Glutamatergic neuron (in vitro differentiated cells): ENCODE results near the gene ZNF17. TPM values are rescaled to one million over a fixed set of nuclear protein-coding genes. Genes with fewer than 3 reads are reported as not detected.

Source experiments
- DNase-seq: peaks from one replicate; pipeline ENCODE4 v3.0.0; 2022
- H3K27ac Mint-ChIP-seq: one replicate; pipeline ENCODE4 v1.8.0; 2020; ENCODE audit warnings: mild to moderate bottlenecking, mixed read lengths, inconsistent platforms; ENCODE audit not compliant: unreplicated experiment
- H3K27me3 Mint-ChIP-seq: one replicate; pipeline ENCODE4 v1.8.0; 2020; ENCODE audit warnings: mild to moderate bottlenecking, moderate library complexity, mixed read lengths, inconsistent platforms; ENCODE audit not compliant: unreplicated experiment
- H3K36me3 Mint-ChIP-seq: one replicate; pipeline ENCODE4 v1.8.0; 2020; ENCODE audit warnings: mild to moderate bottlenecking, mixed read lengths, inconsistent platforms; ENCODE audit not compliant: unreplicated experiment
- H3K4me1 Mint-ChIP-seq: one replicate; pipeline ENCODE4 v1.8.0; 2020; ENCODE audit warnings: mild to moderate bottlenecking, low read depth, mixed read lengths, inconsistent platforms; ENCODE audit not compliant: unreplicated experiment
- H3K4me3 Mint-ChIP-seq: one replicate; pipeline ENCODE4 v1.8.0; 2020; ENCODE audit warnings: mild to moderate bottlenecking, mixed read lengths, inconsistent platforms; ENCODE audit not compliant: unreplicated experiment
- H3K9me3 Mint-ChIP-seq: one replicate; pipeline ENCODE4 v1.8.0; 2020; ENCODE audit warnings: mild to moderate bottlenecking, moderate library complexity, mixed read lengths, inconsistent platforms; ENCODE audit not compliant: unreplicated experiment
- CTCF ChIP-seq: fragments of 200-600 bp; sonication (generic); IDR thresholded peaks from one replicate; pipeline ENCODE4 v1.5.0; 2021; ENCODE audit not compliant: partially characterized antibody, unreplicated experiment
- long read RNA-seq: library from polyadenylated mRNA; unstranded; transcript quantifications from one replicate; pipeline ENCODE4 v2.0.0, GENCODE V29; 2020; ENCODE audit not compliant: unreplicated experiment
- total RNA-seq: library from RNA; stranded (reverse); fragmentation: NEBNext Ultra II Directional; extraction: Animal tissue kit (Norgen Biotek cat#: 25700); gene quantifications from one replicate; pipeline ENCODE4 v1.2.1, GENCODE V29; 2021; ENCODE audit not compliant: unreplicated experiment

The ZNF17 gene
- 21.5 TPM for total RNA-seq
- long read RNA-seq, partial matches to known transcripts: 0 of 4 reads
- long read RNA-seq, other reads (novel, unspliced or antisense): 0 of 4 reads

GRCh38 chr19:57410877-57411671 lies at the start of gene ZNF17:
TSS of gene ZNF17 (plus strand) at chr19:57411161. CDS start at chr19:57413616, 2,455 bp downstream.
- peak; percentile 91 for DNase-seq
- Mint-ChIP-seq H3K9me3 (peaks cover 1% of the 10 kb centered on the region), H3K27ac (peak within 1 kb of the TSS; percentile 69), H3K27me3 (peaks cover 2% of the 10 kb centered on the region), H3K4me1 (peaks cover 5% of the 10 kb centered on the region), H3K4me3 (peak within 1 kb of the TSS; percentile 87), H3K36me3 (peaks cover 11% of the 10 kb centered on the region)
- no peak for TF ChIP-seq CTCF

GRCh38 chr19:57362419-57362818 lies 48.5 kb upstream of the ZNF17 start:
- DNase-seq: no peak
- Mint-ChIP-seq H3K4me3 (peak overlapping the region; percentile 97), H3K36me3 (no peaks in the 10 kb centered on the region), H3K27ac (peak overlapping the region; percentile 91), H3K4me1 (peaks cover 7% of the 10 kb centered on the region), H3K27me3 (peaks cover 2% of the 10 kb centered on the region), H3K9me3 (peaks cover 4% of the 10 kb centered on the region)
- no peak for TF ChIP-seq CTCF

- Mint-ChIP-seq H3K9me3 (peaks cover 4% of the 10 kb centered on the region), H3K36me3 (no peaks in the 10 kb centered on the region), H3K27ac (peak within 1 kb of the TSS; percentile 91)
These were observed 47.8 kb upstream of the ZNF17 start, which contains the start of the genes TRAPPC2B and ZNF547 for GRCh38 chr19:57362997-57363687. TSS of gene TRAPPC2B (plus strand) at chr19:57363551. CDS start at chr19:57364834, 1,283 bp downstream. TSS of gene ZNF547 (plus strand) at chr19:57363551. CDS start at chr19:57368556, 5,005 bp downstream.

GRCh38 chr19:57363688-57364181 lies 47.2 kb upstream of the ZNF17 start:
- H3K36me3 Mint-ChIP-seq: no peaks in the 10 kb centered on the region
- H3K27ac Mint-ChIP-seq: peak overlapping the region; percentile 88
- peaks cover 7% of the 10 kb centered on the region for H3K4me1 Mint-ChIP-seq
- TF ChIP-seq CTCF: no peak
- H3K27me3 Mint-ChIP-seq: peaks cover 2% of the 10 kb centered on the region
- no peak for DNase-seq
- H3K9me3 Mint-ChIP-seq: peaks cover 4% of the 10 kb centered on the region
- H3K4me3 Mint-ChIP-seq: peak overlapping the region; percentile 97

More at GRCh38 chr19:57362997-57363687, 47.8 kb upstream of the ZNF17 start, which contains the start of the genes TRAPPC2B and ZNF547:
- Mint-ChIP-seq H3K27me3 (peaks cover 2% of the 10 kb centered on the region), H3K4me3 (peak within 1 kb of the TSS; percentile 97), H3K4me1 (peaks cover 7% of the 10 kb centered on the region)
- no peak for TF ChIP-seq CTCF
- DNase-seq: peak; percentile 98
